Activated T-cell treated with anti-CD3 and anti-CD28 coated beads for 4 hours (primary cell): ENCODE results near the gene VAC14.
A peak's percentile ranks its signal among the peaks of the same experiment; 100 is the strongest.
"Not testable (repeated sequence)": the region's sequence is repeated elsewhere in the genome, so short reads cannot be mapped to it uniquely, and the experiment has no call there.

Experiments used
- DNase-seq: peaks from one replicate; pipeline ENCODE4 v3.0.0-alpha.2; 2020

The VAC14 gene

GRCh38 chr16:70656712-70657263, 144.2 kb downstream of the VAC14 start:
- no peak for DNase-seq

DNA sequence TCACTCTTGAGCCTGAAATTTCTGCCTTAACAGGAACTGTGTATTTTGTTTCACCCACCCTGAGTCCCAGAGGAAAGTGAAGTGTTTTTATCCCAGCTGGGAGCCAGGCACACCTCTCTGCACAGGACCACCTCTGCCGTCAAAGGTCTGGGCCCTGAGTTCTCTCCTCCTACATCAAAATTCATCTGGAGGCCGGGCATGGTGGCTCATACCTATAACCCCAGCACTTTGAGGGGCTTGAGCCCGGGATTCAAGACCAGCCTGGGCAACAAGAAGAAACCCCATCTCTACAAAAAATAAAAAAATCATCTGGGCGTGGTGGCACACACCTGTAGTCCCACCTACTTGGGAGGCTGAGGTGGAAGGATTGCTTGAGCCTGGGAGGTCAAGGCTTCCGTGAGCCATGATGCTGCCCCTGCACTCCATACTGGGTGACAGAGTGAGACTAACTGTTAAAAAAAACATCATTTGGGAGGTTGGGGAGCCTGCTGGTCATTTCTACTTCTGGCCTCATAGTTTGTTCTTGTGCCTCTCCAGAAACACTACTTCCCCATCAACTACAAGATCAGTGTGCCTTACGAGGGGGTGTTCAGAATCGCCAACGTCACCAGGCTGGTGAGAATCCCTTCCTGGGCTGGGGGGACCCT, 144.8 kb downstream of the VAC14 start:
- no peak for DNase-seq

DNA sequence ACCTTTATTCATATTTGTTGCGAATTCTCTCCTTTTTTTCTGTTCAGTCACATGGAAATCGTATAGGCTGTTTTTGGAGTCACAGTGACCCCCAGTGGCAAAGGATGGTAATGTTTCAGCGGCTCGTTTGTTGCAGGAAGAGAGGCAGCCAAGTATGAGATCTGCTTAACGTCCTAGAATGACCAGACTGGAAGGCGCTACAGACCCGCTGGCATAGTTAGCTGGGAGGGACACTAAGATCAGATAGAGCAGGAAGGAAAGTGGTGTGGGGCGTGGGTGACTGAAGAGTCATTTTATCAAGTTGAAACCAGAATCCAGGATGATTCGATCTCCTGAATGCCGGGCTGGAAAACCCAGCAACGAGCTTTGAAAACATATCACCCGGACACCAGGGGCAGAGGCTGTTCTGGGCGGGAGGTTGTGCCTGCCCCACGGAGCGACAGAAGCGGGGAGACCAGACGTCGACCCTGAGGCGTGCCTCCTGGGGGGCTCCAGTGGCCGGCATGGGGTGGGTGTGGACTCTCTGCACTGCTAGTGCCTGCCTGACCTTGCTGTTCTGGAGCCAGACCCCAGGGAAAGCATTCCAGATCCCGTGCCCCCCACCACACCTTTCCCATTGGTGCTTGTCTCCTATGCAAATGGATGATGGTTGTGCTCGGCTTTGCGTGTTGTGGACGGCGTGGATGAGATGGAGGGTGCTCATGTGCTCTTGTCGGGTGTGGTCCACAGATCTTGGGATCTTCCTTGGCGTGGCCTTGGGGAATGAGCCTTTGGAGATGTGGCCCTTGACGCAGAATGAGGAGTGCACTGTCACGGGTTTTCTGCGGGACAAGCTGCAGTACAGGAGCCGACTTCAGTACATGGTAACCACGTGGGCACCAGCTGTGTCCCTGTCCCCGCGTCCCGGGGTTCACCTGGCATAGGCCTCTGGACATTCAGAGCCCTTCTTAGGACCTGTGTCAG, 146.9 kb downstream of the VAC14 start:
- DNase-seq = peak; percentile 82

GRCh38 chr16:70653406-70653805, 147.6 kb downstream of the VAC14 start:
- no peak for DNase-seq

DNA sequence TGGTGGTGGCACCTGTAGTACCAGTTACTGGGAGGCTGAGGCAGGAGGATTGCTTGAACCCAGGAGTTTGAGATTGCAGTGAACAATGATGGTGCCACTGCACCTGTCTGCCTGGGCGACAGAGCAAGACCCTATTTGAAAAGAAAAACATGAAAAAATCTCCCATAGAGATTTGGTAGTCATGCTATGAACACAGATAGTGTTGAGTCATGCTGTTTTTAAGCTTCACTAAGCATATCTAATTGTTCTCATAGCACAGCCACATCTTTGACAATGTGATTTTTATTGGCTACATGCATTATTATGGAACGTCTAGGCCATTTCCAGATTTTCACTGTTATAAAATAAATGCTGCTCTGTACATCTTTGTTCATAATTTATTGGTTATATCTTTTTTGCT, 148.6 kb downstream of the VAC14 start:
- no peak for DNase-seq

DNA sequence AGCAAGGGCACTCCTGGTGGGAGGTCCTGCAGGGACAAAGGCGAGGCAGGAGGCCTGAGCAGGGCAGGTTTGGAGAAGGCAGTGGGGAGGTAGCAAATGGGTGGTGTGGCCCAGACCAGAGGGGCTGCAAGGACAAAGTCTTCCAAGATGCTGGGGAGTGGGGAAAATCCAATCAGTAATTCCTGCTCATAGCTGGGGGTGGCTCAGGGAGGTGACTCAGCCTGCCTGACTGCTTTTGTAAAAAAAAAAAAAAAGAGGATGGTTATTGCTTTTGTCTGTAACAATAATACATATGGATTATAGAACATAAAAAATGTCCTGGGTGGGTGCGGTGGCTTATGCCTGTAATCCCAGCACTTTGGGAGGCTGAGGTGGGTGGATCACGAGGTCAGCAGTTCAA, 149.4 kb downstream of the VAC14 start:
- no peak for DNase-seq

- no peak for DNase-seq
Measured at GRCh38 chr16:70650216-70650615, 150.7 kb downstream of the VAC14 start.

DNA sequence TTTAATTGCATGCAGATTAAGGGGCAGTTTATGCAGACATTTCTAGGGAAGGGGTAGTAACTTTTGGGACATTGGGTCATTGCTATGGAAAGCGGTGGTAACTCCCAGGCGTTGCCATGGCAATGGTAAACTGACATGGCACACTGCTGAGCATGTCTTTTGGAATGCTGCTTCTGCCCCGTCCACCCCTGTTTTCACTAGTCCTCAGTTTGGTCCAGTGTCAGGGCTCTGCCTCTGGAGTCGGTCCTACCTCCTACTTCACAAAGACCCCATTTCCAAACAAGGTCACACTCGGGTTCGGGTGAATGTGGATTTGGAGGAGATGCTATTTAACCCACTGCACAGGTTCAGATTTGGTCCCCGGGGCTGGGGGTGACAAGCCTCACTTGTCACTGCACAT, 151.7 kb downstream of the VAC14 start:
- no peak for DNase-seq

DNA sequence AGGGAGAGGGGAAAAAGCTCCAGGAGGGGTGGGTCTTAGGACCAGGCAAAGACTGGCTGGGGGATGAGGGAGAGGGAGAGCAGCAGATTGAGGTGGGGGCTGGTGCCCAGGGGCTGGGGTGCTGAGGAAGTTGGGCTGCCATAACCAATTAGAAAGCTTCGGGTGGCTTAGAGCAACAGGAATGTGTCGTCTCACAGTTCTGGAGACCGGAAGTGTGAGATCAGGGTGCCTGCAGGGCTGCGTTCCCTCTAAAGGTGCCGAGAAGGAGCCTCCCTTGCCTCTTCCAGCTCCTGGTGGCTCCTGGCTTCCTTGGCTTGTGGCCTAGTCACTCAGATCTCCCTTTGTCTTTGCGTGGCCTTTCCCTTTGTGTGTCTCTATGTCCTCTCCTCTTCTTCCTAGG, 152.4 kb downstream of the VAC14 start:
- DNase-seq = no peak

DNA sequence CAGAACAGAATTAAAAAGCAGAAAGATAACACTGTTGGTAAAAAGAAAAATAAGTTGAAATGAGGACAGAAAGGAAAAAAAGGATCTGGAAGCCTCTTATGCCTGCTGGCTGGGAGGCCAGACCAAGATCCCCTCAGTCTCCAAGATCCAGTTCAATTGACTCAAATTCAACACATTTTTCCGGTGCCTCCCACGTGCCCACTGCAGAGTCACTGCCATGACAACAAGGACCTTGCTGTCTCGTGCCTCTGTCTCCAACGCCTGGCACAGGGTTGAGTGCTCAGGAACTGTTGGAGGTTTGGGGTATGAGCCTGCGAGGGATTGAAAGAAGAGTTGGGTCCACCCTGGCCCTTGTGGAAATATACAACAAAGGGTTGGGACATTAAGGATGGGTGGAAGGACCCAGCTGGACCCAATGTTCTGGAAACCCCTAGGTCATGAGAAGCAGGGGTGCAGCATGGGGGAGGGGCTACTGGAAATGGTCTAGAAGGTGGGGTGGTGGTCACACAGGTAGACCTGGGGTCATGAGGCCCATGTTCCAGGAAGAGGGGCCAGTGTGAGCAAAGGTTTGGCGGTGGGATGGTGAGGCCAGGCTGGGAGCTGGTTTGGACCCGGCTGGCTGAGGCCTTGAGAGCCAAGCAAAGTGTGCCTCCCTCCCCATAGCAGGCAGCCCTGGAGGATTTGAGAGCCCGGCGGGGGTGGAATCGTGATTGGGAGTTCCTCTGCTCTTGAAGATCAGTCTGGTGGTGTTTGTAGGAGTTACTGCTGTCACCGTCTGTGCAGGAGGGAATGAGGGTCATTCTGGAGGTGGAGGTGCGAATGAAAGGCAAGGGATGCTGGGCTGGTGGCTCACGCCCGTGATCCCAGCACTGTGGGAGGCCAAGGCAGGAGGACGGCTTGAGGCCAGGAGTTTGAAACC, 153.3 kb downstream of the VAC14 start:
- DNase-seq = no peak

- no peak for DNase-seq
Measured at GRCh38 chr16:70646260-70647241, 154.4 kb downstream of the VAC14 start, which contains the start of gene IL34. IL34 (plus strand) TSS chr16:70646559; CDS start chr16:70646948, 389 bp downstream.

DNA sequence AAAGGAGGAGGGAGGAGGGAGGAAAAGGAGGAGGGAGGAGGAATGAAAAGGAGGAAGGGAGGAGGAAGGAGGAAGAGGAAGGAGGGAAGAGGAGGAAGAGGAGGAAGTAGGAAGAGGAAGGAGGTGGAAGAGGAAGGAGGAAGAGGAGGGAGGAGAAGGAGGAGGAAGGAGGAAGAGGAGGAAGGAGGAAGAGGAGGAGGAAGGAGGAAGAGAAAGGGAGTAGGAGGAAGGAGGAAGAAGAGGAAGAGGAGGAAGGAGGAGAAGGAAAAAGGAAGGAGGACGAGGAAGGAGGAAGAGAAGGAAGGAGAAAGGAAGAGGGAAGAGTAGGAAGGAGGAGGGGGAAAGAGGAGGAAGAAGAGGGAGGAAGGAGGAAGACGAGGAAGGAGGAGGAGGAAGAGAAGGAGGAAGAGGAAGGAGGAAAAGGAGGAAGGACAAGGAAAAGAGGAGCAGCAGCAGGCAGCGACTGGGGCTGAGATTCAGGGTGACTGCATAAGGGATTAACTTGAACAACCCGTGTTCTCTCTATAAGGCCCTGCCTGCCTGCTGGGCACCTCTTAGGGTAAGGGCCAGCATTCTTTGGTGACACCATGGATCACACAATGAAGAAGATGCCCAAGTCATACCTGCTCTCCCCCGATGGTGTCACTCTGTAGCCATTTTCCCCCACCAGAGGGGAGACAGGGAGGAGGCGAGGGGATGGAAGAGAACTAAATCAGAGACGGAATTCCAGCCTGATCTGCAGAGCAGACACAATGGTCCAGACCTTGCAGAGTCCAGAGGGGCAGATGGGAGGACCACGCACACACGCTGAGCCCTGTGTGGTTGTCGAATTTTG, 156.0 kb downstream of the VAC14 start:
- DNase-seq = no peak

GRCh38 chr16:70643264-70643663, 157.7 kb downstream of the VAC14 start:
- DNase-seq = not testable (repeated sequence)

- no peak for DNase-seq
Measured at GRCh38 chr16:70642633-70643032, 158.3 kb downstream of the VAC14 start.

GRCh38 chr16:70638814-70639792, 161.9 kb downstream of the VAC14 start:
- no peak for DNase-seq
